H1 (cell line): ENCODE data around the gene FMN2. TPM values are rescaled to one million over a fixed set of nuclear protein-coding genes. Genes with fewer than 3 reads are reported as not detected.

Source experiments
- polyA plus RNA-seq, 7 experiments: library from polyadenylated mRNA; depleted of rRNA in 3 of 7; stranded (reverse) in 5 of 7; unstranded in 2 of 7; fragments of >200 nt in 5 of 7; fragments of 200-250 nt in 2 of 7; gene quantifications; 1 replicate in 5 of 7; 2 replicates in 1 of 7; 4 replicates in 1 of 7; pipeline versions ENCODE4 v1.2.1 to v1.2.3, GENCODE V29; 2011 to 2013; ENCODE audit warnings: missing spikeins in 2 of 7, mixed read lengths in 2 of 7
- small RNA-seq: library from polyadenylated mRNA; stranded (forward); fragments of <200 nt; extraction: miRNeasy Mini kit (QIAGEN cat#:217004); gene quantifications from one replicate; pipeline ENCODE3, GENCODE V24; 2013; ENCODE audit not compliant: insufficient read depth
- total RNA-seq: library from RNA; stranded (reverse); fragmentation: NEBNext Ultra II Directional; extraction: Animal tissue kit (Norgen Biotek cat#: 25700); gene quantifications from 2 replicates; pipeline ENCODE4 v1.2.1, GENCODE V29; 2021

Gene FMN2
- total and polyA plus RNA-seq, 2 of the 8 experiments (the other 6 are each of a cell fraction or from before 2014, with no cell fraction given), result 0.83 to 2.0 TPM

Small RNAs within 50 kb of the gene (small RNA-seq; reads per million reads assigned to genes)
- gene RF00019, result not detected
